ENCODE results near the gene IGSF21.

The IGSF21 gene

DNA sequence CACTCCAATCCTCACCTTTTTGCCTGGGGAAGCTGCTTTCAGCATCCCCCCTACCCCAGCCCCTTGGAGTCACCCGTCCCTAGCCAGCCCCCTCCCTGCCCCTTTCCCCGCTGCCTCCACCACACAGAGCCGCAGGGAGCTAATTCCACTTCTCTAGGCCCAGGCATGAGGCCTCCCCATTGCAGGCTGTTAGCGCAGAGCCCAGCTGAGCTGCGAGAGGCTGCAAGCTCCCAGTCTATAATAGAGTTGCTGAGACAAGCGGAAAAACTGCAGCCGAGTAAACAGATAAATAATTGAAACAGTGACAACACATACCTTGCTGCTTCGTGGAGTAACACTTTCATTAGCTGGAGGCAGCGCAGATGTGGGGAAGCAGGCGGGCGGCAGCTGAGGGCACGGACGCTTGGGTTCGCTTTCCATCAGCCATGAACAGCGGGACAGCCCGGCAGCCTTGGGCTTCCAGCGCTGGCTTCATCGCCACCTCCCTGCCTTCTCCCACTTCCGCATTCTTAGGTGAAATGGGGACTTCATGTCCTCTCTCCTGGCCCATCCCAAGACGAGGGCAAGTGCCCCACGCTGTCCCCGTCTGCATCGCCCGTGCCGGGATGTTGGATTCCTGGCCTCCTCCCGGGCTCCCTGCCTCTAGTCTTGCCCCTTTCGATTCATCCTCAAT is 183.3 kb downstream of the IGSF21 start:
- no peak for DNase-seq (ENCODE audit: extremely low spot score)
- POLR2A ChIA-PET, result no interaction called here
- CTCF ChIA-PET, result interaction anchor here (2.8 kb wide), 1 partner anchor 9 kb away, joined by 16 read pairs; no protein-coding TSS in a partner anchor
- TF ChIP-seq, protein P1, sequence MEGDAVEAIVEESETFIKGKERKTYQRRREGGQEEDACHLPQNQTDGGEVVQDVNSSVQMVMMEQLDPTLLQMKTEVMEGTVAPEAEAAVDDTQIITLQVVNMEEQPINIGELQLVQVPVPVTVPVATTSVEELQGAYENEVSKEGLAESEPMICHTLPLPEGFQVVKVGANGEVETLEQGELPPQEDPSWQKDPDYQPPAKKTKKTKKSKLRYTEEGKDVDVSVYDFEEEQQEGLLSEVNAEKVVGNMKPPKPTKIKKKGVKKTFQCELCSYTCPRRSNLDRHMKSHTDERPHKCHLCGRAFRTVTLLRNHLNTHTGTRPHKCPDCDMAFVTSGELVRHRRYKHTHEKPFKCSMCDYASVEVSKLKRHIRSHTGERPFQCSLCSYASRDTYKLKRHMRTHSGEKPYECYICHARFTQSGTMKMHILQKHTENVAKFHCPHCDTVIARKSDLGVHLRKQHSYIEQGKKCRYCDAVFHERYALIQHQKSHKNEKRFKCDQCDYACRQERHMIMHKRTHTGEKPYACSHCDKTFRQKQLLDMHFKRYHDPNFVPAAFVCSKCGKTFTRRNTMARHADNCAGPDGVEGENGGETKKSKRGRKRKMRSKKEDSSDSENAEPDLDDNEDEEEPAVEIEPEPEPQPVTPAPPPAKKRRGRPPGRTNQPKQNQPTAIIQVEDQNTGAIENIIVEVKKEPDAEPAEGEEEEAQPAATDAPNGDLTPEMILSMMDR (IDR thresholded peaks at IDR 0.05; ENCODE audit: control extremely low read depth, extremely low read depth, low read depth, missing control alignments), result no peak

DNA sequence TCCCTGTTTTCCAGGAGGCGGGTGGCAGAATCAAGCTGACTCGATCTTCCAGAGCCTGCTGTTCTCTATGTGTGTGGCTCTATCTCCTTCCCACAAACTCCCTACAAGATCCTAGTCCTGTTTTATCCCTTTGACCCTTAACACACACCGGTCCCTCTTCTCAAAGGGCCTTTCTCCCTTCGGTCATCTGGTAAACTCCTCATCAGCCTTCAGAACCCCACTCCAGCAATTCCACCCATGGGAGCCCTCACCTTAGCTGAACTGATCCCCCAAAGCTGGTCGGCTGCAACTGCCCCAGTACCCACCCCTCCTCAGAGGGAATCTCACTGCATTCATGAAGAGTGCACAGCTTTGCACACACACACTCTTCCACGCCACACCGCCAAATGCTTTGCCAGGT is 184.9 kb downstream of the IGSF21 start:
- TF ChIP-seq, protein P1 (IDR thresholded peaks at IDR 0.05; ENCODE audit: control extremely low read depth, extremely low read depth, low read depth, missing control alignments), result no peak
- ChIA-PET CTCF (interaction anchor here (1.9 kb wide), 1 partner anchor 10 kb away, joined by 8 read pairs; no protein-coding TSS in a partner anchor), POLR2A (no interaction called here)
- DNase-seq (ENCODE audit: extremely low spot score), result no peak

DNA sequence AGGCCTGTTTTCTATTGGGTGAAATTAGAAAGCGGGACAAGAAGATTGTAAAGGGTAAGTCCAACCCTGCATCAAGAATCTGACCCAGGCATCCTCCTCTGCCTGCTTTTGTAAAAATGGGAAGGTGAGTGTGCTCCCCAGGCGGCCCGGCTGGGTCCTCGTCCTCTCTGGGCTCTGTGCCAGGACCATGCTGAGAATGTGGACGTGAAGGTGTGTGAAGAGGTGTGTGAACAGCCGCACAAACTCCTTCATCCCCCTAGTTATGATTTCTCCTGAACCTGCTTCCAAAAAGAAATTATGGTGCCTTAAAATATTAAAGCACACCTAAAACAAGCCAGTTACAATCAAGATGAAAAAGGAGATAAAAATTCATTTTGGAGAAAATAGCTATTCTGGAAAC is 185.7 kb downstream of the IGSF21 start:
- ChIA-PET POLR2A (no interaction called here), CTCF (interaction anchor here (1.9 kb wide), 1 partner anchor 10 kb away, joined by 8 read pairs; no protein-coding TSS in a partner anchor)
- TF ChIP-seq, protein P1 (IDR thresholded peaks at IDR 0.05; ENCODE audit: control extremely low read depth, extremely low read depth, low read depth, missing control alignments), result no peak
- no peak for DNase-seq (ENCODE audit: extremely low spot score)

DNA sequence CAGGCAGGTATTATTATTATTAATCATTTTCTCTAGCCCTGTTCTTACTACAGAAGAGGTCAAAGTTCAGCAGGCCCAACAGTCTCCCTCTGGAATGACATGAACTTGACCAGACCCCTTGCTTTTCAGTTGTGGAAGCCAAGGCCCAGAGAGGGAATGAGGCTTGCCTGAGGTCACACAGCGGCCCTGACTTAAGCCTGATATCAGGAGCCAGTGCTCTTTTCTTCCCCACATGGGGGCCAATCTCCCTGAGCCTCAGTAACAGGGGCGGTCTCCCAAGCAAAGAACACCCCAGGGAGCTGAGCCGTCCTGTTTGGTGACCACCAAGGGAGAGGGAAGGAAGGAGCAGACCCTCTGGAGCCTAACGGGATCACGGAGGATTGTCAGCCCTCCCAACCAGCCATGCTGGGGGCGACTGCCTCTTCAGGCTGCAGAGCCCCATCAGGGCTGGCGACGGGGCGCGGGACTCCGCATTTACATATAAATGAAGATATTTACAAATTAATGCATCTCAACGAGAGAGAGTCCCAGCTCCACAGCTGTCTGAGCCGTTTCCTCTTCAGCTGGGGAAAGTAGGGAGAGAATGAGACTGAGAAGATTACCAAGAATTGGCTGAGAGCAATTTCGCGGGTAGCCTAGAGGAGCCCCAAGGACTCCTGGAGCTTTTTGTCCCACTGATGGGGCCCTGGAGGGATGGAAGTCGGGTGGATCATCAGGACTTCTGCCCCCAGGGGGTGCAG is 187.0 kb downstream of the IGSF21 start:
- no peak for DNase-seq (ENCODE audit: extremely low spot score)
- TF ChIP-seq, protein P1 (IDR thresholded peaks at IDR 0.05; ENCODE audit: control extremely low read depth, extremely low read depth, low read depth, missing control alignments), result no peak
- ChIA-PET POLR2A (no interaction called here), CTCF (interaction anchor here (1.9 kb wide), 1 partner anchor 8 kb away, joined by 8 read pairs; no protein-coding TSS in a partner anchor)

DNA sequence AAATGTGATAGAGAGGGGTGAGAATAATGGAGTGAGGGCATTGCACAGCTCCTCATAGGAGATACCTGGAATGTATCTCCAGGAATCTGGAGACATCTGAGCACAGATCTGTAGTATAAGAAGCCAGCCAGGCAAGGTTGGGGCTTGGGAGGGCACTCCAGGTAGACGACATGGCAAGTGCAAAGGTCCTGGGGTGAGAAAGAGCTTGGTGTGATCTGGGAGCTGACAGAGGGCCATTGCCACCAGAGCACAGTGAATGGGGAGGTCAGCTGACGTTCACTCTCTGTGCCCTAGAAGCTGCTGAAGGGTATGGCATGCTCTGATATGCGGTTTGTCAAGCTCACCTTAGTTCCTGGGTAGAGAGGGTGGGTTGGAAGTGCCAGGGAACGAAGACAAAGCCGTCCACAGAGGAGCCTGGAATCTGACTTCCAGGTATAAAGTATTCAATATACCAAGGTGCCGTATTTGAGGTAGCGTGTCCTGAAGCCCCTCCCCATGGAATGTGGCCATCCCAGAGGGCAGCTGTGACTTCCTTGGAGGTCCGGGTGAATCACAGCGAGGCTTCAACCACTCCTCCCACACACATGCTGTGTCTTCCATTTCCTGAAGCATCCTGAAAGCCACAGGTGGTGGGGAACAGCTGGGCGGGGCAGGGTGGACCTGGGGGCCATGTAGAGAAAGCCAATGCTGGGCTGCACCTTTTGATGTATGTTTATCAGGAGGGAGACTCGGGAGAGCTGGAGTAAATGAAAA is 190.5 kb downstream of the IGSF21 start:
- ChIA-PET POLR2A (no interaction called here), CTCF (interaction anchor here (1.0 to 3.5 kb wide), 10 partner anchors 8 to 285 kb away, joined by 3 to 16 read pairs (median 5); no protein-coding TSS in a partner anchor)
- TF ChIP-seq, protein P1 (IDR thresholded peaks at IDR 0.05; ENCODE audit: control extremely low read depth, extremely low read depth, low read depth, missing control alignments), result no peak
- DNase-seq (ENCODE audit: extremely low spot score), result no peak
